Stimulated activated CD8-positive, alpha-beta memory T cell treated with anti-CD3 and anti-CD28 coated beads, Interleukin-12 subunit alpha, Interleukin-12 subunit beta, amount 100 ng/mL, for 24 hours (primary cell): Measurements from ENCODE around the gene C3orf85.
"Not testable (repeated sequence)": the region's sequence is repeated elsewhere in the genome, so short reads cannot be mapped to it uniquely, and the experiment has no call there.

Experiments used
- DNase-seq: peaks from one replicate; pipeline ENCODE4 v3.0.0-alpha.2; 2020; ENCODE audit errors: extremely low read depth

Gene C3orf85, protein sequence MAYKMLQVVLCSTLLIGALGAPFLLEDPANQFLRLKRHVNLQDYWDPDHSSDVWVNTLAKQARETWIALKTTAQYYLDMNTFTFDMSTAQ

DNA sequence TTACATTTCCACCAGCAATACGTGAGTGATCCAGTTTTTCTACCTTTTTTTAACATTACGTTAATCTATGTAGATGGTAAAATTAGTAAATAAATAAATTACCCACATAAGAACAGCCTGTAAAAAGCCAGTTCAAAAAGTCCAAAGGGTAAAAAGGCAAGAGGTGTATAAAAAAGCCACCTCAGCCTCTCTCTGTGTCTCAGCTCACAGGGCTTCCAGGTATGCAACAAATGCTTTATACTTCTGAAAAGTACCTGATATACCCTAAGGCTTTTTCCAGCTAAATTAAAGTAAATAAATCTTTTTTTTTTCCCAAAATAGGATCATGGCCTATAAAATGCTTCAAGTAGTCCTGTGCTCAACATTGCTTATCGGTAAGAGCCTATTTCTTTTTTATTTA is at the start of gene C3orf85:
Gene C3orf85, plus strand, starts transcription at position 197 of the 400 bp plus-strand sequence. Its CDS starts 129 bp downstream, at position 326.
- no peak for DNase-seq

DNA sequence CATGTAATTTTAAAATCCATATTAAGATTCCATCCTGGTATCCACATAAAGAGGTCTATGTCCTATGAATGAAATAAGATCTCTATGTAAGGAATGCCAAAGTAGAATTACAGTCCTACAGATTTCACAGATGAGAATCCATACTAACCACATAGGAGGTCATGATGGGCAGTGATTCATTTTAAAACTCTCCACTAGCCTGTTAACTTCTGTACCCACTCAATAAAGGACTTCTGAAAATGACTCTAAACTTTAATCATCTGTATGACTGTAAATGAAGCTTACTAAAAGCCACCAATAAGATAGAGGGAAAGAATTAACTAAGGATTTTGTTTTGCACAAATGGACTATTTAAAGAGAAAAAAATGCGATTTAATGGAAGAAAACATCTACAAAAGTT is 47.3 kb upstream of the C3orf85 start:
- DNase-seq = no peak

DNA sequence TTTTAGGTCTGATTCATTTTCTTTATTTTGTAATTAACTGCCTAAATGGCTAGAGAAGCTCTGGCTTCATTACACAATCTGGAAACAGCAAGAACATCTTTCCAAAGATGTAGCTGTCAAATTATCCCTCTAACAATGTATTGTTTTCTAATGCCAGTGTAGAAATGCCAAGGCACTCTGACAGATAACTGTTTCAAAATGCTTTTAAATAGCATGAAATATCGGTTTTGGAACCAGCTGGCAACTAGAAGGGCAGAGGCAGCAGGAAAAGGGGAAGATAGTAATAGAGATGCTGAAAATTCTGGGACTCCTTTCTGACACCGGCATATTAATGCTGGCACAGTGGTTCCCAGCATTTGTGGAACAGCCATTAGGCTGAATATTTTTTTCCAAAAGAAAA is 44.7 kb upstream of the C3orf85 start:
- DNase-seq = no peak

DNA sequence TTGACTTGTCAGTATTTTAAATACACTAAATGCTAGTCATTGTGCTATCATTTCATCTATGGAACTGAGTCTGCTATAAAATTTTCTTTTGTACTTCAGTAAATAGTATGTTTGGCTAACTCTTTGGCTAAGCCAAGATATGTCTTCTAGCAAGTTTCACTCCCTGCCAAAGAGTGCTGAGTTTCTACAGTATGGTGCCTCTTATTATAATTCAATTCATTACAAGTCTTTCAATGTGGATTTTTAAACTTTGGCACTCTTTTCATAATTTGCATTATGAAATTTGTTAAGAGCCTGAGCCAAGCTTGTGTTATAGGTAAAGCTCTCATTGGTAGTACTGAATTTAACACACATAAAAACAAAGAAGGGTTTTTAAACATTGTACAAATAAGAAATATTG is 43.0 kb upstream of the C3orf85 start:
- DNase-seq = no peak

DNA sequence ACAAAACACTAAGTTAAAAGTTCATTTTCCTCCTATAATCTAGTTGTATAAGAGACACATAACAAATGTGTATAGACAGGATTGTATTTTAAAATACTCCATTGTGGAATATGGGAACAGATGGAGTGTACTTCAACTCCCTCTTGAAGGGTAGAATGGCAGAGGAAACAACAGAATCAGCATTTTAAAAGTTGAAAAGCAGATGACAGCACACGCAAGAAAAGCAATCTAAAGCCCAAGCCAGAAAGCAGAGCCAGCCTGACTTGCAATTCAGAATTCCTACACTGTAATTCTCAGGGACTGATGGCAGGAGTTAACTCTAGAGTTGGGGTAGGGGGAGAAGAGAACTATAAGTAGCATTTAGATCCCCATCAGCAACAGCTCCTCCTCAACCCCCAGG is 41.4 kb upstream of the C3orf85 start:
- DNase-seq = no peak

DNA sequence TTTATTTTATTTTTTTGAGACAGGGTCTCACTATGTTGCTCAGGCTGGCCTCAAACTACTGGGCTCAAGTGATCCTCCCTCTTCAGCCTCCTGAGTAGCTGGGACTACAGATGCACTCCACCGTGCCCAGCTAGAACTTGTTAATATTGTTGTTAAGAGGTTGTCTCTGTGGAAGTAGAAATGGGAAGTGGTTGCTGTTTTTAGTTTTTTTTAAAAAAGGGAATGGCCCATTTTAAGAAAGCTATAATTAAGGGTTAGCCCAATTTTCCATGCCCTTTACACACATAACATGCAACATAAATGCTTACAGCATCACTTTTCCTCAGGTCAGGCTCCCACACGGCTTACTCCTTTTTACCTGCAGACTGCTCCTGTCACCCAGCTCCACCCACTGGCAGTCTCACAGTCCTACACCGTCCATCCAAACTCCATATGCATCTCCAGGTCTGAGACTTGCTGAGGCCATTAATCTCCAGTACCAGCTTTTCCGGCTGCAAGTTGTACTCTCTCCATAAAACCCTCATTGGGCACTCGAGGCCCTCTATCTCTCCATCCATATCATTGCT is 38.4 kb upstream of the C3orf85 start:
- DNase-seq = no peak

DNA sequence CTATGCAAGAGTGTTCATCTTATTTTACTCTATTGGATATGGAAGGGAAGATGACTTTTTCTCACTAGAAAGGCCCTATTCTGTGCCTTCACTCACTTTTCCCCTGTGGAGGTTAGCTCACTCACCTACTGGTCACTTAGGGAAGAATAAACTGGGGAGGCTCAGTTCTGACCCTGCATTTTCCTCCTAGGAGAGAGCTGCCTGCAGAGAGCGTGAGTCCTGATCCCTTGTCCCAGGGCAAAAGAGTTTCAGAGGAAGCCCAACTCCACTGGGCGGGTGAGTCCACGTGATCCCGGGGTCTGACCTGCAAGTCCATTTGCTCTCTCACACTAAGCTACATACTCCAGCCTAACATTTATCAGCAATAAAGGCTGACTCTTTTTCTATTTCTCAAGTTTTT is 26.9 kb upstream of the C3orf85 start:
- no peak for DNase-seq

DNA sequence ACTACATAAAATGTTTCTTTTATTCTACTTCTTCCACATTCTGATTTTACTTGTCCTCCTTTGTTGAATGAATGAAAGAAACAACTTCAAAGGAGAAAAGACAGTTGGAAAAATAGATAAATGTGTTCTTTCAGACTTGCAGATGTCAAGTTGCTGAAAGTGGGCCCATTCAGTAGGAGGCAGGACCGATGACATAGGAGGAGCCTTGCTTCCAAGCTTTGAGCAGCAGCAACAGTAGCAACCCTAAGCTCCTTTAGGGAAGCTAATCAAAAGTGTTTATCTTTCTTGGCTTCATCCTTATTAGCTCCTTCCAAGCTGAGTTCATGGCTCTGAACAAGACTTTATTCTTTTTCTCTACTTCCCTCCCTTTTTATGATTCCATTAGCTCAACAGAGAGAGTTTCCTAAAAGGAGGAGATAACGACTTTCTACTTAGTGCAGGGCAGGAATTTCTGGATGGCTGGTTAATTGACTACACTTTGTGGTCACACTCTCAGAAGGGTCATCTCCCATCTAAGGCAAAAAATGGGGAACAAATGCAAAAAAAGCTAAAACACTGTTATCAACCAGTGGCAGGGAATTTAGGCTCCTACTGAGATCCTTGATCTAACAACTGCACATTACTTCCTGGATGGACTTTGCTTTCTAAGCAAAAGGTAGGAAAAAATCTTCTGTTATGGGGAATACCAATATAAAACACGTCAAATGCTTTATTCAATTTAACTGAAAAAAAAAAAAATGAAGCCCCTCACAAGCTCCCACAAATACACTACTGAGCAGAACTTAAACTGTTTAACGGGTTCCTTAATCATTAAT is 23.4 kb upstream of the C3orf85 start:
- no peak for DNase-seq

DNA sequence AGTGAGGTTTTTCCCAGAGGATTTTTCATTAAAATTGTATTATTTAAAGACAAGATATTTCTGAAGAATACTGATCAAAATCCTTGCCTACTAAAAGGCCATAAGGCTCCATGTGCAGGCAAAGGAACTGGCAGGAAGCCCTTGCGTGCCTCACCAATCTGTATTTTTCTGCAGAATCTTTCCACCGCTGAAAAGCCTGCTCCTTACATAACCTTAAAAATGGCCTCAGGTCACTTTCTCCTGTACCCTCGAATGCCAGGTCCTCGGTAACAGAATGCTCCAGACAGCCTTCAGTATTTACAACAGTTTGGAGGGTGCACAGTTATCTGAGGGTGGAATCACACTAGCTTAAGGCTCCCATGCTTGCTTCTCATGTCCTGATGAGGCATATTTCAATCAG is 21.8 kb upstream of the C3orf85 start:
- no peak for DNase-seq

DNA sequence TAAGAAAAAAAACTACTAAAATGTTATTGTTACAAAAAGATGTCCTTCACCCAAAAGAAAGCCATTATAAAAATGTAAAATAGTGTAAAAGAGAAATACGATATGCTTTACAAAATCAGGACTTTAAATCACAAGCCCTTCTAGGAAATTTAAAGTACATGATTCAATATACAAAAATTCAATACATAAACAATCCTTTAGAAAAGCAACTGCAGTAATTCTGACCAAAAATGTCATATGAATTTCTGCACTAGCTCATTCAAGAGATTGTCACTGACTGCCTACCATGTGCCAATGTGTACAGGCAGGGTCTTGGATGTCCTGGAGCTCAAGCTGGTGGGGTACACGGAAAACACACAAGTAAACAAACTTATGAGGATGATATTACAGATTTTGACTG is 21.1 kb upstream of the C3orf85 start:
- DNase-seq = no peak

DNA sequence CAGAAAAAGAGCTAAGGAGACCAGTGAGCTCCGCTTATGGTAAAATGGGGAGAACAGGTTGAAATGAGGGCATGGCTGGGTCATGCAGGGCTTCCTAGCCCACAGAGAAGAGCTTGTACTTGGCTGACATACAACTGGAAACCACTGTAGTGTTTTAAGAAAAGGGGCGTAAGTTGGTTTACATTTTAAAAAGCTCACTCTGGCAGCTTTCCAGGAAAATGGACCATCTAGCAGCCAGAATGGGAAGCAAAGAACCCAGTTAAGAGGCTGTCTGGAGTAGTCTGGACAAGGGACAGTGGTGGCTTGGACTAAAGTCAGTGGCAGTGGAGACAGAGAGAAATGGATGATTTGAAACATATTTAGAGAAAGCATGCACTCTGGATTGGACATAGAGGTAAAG is 20.5 kb upstream of the C3orf85 start:
- DNase-seq = no peak

DNA sequence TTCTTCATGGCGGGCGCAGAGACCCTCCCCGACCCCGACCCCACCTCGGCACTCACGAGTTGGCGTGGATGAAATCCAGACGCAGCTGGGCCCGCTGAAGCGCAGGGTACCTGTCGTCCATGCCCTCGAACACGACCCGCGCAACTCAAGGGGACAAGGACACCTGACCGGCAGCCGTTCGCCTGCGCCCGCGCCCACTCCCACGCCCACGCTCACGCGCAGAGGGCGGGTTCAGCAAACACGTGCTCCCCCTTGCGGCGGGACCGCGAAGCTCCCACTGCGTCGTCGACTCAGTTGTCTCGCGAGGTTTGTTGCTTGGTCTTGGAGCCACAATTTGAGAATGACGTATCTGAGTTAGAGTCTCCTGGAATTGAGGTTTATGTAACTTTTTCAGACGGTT is 18.6 kb upstream of the C3orf85 start, which contains the start of gene MORC1:
Gene MORC1, minus strand, starts transcription at position 196 of the 400 bp plus-strand sequence. Its CDS starts 75 bp downstream, at position 121.
- no peak for DNase-seq

DNA sequence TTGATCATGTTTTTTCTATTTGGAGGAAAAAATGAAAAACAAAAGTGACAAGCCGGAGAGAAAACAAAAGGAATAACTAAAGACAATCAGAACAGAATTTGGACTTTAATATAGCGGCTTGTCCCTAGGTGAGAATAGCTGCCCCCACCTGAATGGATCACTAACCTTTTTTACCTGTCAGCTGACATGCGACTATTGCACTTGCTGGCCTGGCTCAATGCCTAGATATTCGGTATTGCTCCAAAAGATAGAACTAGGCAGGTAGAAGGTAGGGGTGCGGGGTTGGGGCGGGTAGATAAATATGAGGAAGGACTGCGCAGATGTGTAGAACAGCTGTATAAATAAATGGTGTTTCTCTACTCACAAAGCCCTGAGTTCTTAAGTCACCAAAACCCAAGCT is 17.9 kb upstream of the C3orf85 start:
- DNase-seq = no peak

DNA sequence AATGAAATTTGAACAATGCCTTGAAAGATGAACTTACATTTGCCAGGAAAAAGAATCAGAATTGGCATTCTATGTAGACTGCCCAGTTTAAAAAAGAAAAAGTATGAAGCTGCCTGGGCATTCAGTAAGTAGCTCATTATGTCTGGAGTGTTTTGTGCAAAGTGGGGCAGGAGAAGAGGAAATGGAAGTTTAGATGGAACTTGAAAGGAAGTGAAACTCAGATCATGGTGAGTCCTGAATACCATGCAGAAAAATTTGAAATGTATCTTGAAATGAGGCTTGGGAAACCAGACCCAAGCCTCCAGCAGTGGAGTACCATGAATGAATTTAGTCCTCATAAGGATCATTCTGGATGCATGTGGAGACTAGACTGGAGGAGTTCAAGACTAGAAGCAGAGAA is 13.8 kb upstream of the C3orf85 start:
- DNase-seq = no peak

DNA sequence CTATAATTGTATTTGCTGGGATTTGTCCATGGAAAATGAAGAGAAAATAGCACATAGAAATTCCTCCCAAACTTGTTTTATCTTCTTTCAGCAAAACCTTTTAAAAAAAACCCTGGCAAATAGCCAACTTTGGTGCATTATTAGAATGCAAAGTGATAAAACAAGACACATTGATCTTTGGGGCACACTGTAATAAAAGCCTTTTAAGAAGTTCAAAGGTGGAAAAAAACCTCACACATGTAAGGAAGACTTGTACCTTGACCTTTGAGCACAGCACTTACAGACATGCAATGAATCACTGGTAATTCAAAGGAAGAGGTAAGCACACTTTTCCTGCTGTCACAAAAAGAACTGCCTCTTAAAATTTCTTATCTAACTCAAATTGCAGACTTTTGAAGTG is 10.6 kb upstream of the C3orf85 start:
- no peak for DNase-seq

DNA sequence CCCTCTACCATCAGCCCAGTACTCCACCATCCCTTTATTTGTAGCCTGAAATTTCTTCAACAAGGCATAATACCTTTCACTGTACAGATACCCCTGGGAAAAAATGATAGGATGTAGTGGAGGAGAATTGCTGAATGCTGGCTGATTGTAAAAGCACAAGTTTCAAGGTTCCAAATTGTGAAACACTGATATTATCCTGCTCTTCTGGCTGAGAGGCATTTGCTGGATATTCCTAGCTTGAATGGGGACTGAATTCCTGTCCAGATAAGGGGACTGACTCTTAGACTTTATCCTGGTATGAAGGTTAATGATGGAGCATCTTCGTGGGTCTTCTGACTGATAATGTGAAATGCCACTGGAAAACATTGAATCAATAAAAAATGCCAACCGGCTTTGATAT is 9.0 kb upstream of the C3orf85 start:
- no peak for DNase-seq

DNA sequence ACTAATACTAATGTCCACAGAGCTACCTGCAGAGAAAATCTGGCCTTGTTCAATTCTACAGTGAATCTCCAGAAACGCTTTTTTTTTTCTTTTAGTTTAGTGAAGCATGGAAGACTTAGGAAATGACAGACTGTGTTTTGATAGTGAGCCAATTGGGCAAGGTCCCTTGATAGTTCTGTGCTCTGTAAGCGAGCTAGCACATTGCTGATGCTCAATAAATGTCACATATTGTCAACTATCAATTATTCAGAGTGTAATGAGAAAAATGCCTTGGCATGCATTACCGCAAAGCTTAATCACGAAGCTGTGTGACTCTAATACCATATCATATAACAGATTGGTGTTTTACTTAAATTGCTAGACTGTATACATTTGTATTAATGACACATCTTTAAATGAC is 5.2 kb upstream of the C3orf85 start:
- DNase-seq = no peak

DNA sequence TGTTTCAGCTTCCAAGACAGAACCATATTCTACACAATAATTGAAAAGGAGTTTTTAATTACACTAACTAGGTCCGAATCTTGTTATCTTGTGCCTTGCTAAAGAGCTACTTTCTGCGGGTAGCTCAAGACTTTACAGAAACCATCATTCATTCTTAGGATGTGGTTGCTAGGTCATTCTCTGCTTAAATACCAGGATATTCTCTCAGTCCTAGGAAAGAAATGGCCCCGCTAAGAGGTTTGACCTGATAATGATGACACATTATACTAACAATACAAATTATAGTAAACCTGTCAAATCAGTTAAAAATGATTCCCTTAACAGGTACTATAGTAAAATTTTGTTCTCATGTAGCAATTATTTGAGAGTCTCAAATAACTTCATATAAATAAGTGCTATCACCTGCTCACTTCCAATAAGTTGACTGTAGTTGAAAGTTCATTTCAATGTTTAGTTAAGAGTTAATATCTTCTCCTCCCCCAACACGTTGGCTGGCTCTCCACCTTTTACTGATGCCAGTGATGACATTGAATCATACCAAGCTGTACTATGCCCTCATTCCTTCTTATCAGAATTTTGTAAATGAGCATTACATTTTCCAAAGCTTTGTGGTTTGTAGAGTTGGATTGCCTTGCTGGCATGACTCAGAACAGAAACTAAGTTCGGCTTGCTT is 3.6 kb upstream of the C3orf85 start:
- DNase-seq = no peak

DNA sequence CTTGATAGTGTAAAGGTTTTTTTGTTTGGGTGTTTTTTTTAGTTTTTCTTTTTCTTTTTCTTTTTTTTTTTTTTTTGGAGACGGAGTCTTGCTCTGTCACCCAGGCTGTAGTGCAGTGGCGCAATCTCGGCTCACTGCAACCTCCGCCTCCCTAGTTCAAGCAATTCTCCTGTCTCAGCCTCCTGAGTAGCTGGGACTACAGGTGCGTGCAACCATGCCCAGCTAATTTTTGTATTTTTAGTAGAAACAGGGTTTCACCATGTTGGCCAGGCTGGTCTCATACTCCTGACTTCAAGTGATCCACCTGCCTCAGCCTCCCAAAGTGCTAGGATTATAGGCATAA is 3.1 kb upstream of the C3orf85 start:
- not testable (repeated sequence) for DNase-seq

DNA sequence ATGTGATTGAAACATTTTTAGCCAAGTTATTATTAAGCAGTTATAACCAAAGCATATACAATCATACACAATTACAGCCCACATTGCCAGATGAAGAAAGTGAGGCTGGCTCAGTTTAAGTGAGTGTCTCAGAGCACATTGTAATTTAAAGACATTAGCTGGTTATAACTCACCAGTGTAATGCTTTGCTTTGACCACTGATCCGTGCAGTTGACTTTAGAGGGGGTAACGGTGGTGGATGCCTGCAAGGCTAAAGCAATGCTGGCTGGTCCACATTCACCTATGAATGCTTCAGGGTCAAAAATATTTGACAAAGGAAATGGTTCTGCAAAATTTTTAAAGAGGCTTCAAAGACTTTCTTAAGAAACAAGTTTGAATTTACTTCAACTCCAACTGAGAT is 1.2 kb downstream of the C3orf85 start:
- no peak for DNase-seq

DNA sequence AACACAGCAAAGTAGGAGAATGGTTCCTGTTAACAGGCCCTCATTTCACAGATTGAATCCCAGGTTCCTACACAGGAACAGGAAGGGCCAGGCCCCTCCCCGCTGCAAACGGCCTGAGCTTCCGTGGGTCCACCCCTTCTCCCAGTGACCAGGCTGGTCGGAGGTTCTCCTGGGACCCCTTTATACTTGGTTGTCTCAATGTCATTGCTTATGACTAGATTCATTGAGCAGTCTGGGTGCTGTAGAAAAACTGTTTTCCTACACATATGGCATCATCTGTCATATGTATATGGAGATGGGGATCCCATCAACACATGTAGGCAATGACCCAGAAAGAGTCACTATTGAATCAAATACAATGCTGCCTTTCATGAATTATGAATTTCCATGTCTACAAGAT is 3.8 kb downstream of the C3orf85 start:
- no peak for DNase-seq

DNA sequence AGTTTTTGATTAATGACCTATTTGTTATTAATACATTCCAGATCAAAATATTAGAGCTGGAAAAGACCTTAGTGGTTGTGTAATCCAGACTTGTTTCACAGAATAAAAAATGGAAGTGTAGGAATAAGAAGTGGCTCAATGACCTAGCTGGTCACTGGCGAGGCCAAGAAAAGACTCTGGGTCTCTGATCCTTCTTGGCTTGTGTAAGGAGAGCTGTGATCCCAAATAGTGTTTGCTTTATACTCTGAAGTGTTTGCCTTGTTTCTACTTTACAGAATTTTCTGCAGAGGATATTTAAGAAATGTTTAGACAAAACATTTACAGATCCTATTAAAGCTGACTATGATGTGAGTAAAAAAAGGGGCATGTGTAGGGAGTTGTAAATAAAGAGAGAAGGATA is 7.1 kb downstream of the C3orf85 start:
- no peak for DNase-seq

DNA sequence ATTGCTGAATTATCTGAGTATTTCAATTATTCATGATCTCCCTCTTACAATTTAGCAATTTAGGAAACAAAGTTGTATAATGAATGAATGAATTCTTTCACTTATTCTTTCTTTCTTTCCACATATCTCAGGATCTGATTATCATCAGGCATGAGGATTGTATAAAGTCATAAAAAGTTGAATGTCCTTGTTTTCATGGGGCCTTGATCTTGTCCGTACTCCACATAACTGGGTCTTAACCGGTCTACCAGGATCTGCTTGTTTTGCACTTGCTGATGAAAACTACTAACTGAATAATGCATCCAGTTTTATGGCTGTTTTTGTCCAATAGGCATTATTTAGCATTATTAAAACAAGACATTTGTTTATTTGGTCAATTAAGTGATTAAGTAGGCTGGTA is 12.6 kb downstream of the C3orf85 start:
- DNase-seq = no peak
